GM23338 (cell line): Measurements from ENCODE around the gene GALNT13. TPM values are rescaled to one million over a fixed set of nuclear protein-coding genes. Genes with fewer than 3 reads are reported as not detected.

Experiments
- ATAC-seq: fragments of 200-7000 bp; cut with Tn5 transposase; 3 replicates; pipeline ENCODE4 v1.9.1; 2020
- DNase-seq: peaks from one replicate; pipeline ENCODE4 v3.0.0-alpha.2; 2015; ENCODE audit warnings: low spot score
- H2AFZ ChIP-seq: fragments of 200-600 bp; sonication (generic); 2 replicates; pipeline ENCODE4 v1.8.0; 2016; ENCODE audit warnings: antibody characterized with exemption, mild to moderate bottlenecking, moderate library complexity
- H3F3A ChIP-seq: fragments of 200-600 bp; sonication (generic); replicated peaks from 2 replicates; pipeline ENCODE4 v1.8.0; 2017; ENCODE audit warnings: antibody characterized with exemption, mixed run types, low read depth
- H3K27ac ChIP-seq: fragments of 200-600 bp; sonication (generic); 2 replicates; pipeline ENCODE4 v1.6.1; 2016; ENCODE audit warnings: low read depth
- H3K27me3 ChIP-seq: fragments of 200-600 bp; sonication (generic); 2 replicates; pipeline ENCODE4 v1.8.0; 2016; ENCODE audit warnings: mild to moderate bottlenecking, mixed run types, moderate library complexity; ENCODE audit not compliant: insufficient read depth
- H3K36me3 ChIP-seq: fragments of 200-600 bp; sonication (generic); 2 replicates; pipeline ENCODE4 v1.8.0; 2016; ENCODE audit warnings: mild to moderate bottlenecking; ENCODE audit not compliant: insufficient read depth
- H3K4me1 ChIP-seq: fragments of 200-600 bp; sonication (generic); 2 replicates; pipeline ENCODE4 v1.8.0; 2016; ENCODE audit warnings: mild to moderate bottlenecking, moderate library complexity; ENCODE audit not compliant: insufficient read depth
- H3K4me2 ChIP-seq: fragments of 200-600 bp; sonication (generic); 2 replicates; pipeline ENCODE4 v1.7.1; 2017; ENCODE audit warnings: mixed run types
- H3K4me3 ChIP-seq: fragments of 200-600 bp; sonication (generic); 2 replicates; pipeline ENCODE4 v1.6.1; 2016; ENCODE audit warnings: mixed run types
- H3K79me2 ChIP-seq: fragments of 200-600 bp; sonication (generic); replicated peaks from 2 replicates; pipeline ENCODE4 v1.8.0; 2017; ENCODE audit warnings: mild to moderate bottlenecking; ENCODE audit not compliant: insufficient read depth
- H3K9me2 ChIP-seq: fragments of 200-600 bp; sonication (generic); 2 replicates; pipeline ENCODE4 v1.8.0; 2017; ENCODE audit not compliant: insufficient read depth
- H4K20me1 ChIP-seq: fragments of 200-600 bp; sonication (generic); replicated peaks from 2 replicates; pipeline ENCODE4 v1.8.0; 2017; ENCODE audit warnings: mild to moderate bottlenecking; ENCODE audit not compliant: insufficient read depth
- H3K27ac Mint-ChIP-seq: 2 replicates; pipeline ENCODE4 v1.8.0; 2020; ENCODE audit warnings: inconsistent platforms, mild to moderate bottlenecking, moderate library complexity, mixed read lengths
- H3K27me3 Mint-ChIP-seq: 3 replicates; pipeline ENCODE4 v1.8.0; 2022; ENCODE audit warnings: low read depth, mild to moderate bottlenecking, moderate library complexity, mixed read lengths, inconsistent platforms; ENCODE audit not compliant: insufficient read depth, poor library complexity
- H3K36me3 Mint-ChIP-seq: 3 replicates; pipeline ENCODE4 v1.8.0; 2021; ENCODE audit warnings: low read depth, mild to moderate bottlenecking, inconsistent platforms, moderate library complexity, mixed read lengths
- H3K4me1 Mint-ChIP-seq: 3 replicates; pipeline ENCODE4 v1.8.0; 2020; ENCODE audit warnings: mild to moderate bottlenecking, inconsistent platforms, mixed read lengths
- H3K4me3 Mint-ChIP-seq: 3 replicates; pipeline ENCODE4 v1.8.0; 2021; ENCODE audit warnings: moderate library complexity, mild to moderate bottlenecking, inconsistent platforms, mixed read lengths
- H3K9me3 Mint-ChIP-seq: 3 replicates; pipeline ENCODE4 v1.8.0; 2020; ENCODE audit warnings: moderate library complexity, mild to moderate bottlenecking, inconsistent platforms, mixed read lengths
- CREB1 ChIP-seq: fragments of 250-450 bp; sonication (Bioruptor Pico); IDR thresholded peaks from 2 replicates; pipeline ENCODE4 v1.5.0; 2020; ENCODE audit warnings: low read depth, mild to moderate bottlenecking, moderate library complexity
- EZH2 ChIP-seq: fragments of 200-600 bp; sonication (generic); IDR thresholded peaks from one replicate; pipeline ENCODE4 v1.8.0; 2017; ENCODE audit warnings: antibody characterized with exemption, mild to moderate bottlenecking, low read depth; ENCODE audit not compliant: unreplicated experiment
- EZH2phosphoT487 ChIP-seq: fragments of 200-600 bp; sonication (generic); IDR thresholded peaks from one replicate; pipeline ENCODE4 v1.8.1; 2018; ENCODE audit warnings: antibody characterized with exemption; ENCODE audit not compliant: unreplicated experiment
- JUNB ChIP-seq: IDR thresholded peaks from one replicate; pipeline ENCODE4 v1.6.1; 2016; ENCODE audit warnings: antibody characterized with exemption; ENCODE audit not compliant: unreplicated experiment
- NANOG ChIP-seq: IDR thresholded peaks from 2 replicates; pipeline ENCODE4 v1.6.1; 2016; ENCODE audit warnings: antibody characterized with exemption, borderline replicate concordance
- POLR2AphosphoS5 ChIP-seq: IDR thresholded peaks from 2 replicates; pipeline ENCODE4 v1.6.1; 2016; ENCODE audit warnings: antibody characterized with exemption, low read depth
- STAT1 ChIP-seq: IDR thresholded peaks from one replicate; pipeline ENCODE4 v1.6.1; 2016; ENCODE audit warnings: antibody characterized with exemption; ENCODE audit not compliant: unreplicated experiment
- ZNF114 ChIP-seq: fragments of 250-450 bp; sonication (Bioruptor Pico); IDR thresholded peaks from 2 replicates; pipeline ENCODE4 v1.5.0; 2020; ENCODE audit warnings: mild to moderate bottlenecking, moderate library complexity
- ZNF331 ChIP-seq: fragments of 250-450 bp; sonication (Bioruptor Pico); IDR thresholded peaks from 2 replicates; pipeline ENCODE4 v1.5.0; 2020; ENCODE audit warnings: low read depth, mild to moderate bottlenecking, moderate library complexity
- polyA plus RNA-seq: library from polyadenylated mRNA; unstranded; fragments of >200 nt; fragmentation: Nextera tagmentation; extraction: Ambion mirVana; gene quantifications from 2 replicates; pipeline ENCODE4 v1.2.1, GENCODE V29; 2016
- total RNA-seq: library from RNA; depleted of rRNA; stranded (reverse); fragments of >200 nt; shearing (Covaris generic); gene quantifications from 2 replicates; pipeline ENCODE4 v1.2.3, GENCODE V29; 2014
- TF ChIP-seq, protein P1 (sequence below): fragments of 250-450 bp; sonication (Bioruptor Pico); IDR thresholded peaks from 2 replicates; pipeline ENCODE4 v1.5.0; 2020; ENCODE audit warnings: mild to moderate bottlenecking, moderate library complexity
- TF ChIP-seq, protein P2 (sequence below): IDR thresholded peaks from 2 replicates; pipeline ENCODE4 v1.6.1; 2016; ENCODE audit warnings: antibody characterized with exemption
- TF ChIP-seq, protein P3 (sequence below): IDR thresholded peaks from one replicate; pipeline ENCODE4 v1.6.1; 2018; ENCODE audit warnings: antibody characterized with exemption; ENCODE audit not compliant: unreplicated experiment
- TF ChIP-seq, protein P4 (sequence below), 2 experiments: fragments of 200-600 bp in 1 of 2; sonication (generic) in 1 of 2; conservative IDR thresholded peaks; 2 replicates each; pipeline versions ENCODE4 v1.5.1 to v1.6.1; 2016 to 2017; ENCODE audit warnings: antibody characterized with exemption in 2 of 2, low read depth in 2 of 2, mild to moderate bottlenecking in 2 of 2, moderate library complexity in 1 of 2

The GALNT13 gene
- total and polyA plus RNA-seq, 2 experiments from 2014 or later, result 3.5 to 5.2 TPM

DNA sequence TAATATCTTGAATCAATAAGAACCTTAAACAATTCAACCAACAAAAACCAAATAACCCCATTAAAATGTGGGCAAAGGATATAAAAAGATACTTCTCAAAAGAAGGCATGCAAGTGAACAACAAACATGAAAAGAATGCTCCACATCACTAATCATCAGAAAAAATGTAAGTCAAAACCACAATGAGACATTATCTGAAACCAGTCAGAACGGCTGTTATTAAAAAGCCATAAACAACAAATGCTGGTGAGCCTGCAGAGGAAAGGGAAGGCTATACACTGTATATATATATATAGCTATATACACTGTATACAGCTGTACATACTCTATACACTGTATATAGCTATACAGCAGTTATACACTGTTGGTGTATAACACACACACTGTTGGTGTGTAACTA, 47.8 kb upstream of the GALNT13 start:
- DNase-seq (no peak), ATAC-seq (no peak)
- H3K36me3 ChIP-seq, result no peaks in the 10 kb centered on the region
- Mint-ChIP-seq H3K4me3 (no peak overlapping the region), H3K36me3 (peaks cover 19% of the 10 kb centered on the region), H3K9me3 (peaks cover 25% of the 10 kb centered on the region), H3K27ac (no peak overlapping the region), H3K4me1 (no peaks in the 10 kb centered on the region; the same call in 2 of the 3 replicates), H3K27me3 (no peaks in the 10 kb centered on the region)
- no peak overlapping the region for H3K4me3 ChIP-seq
- TF ChIP-seq, protein P1, sequence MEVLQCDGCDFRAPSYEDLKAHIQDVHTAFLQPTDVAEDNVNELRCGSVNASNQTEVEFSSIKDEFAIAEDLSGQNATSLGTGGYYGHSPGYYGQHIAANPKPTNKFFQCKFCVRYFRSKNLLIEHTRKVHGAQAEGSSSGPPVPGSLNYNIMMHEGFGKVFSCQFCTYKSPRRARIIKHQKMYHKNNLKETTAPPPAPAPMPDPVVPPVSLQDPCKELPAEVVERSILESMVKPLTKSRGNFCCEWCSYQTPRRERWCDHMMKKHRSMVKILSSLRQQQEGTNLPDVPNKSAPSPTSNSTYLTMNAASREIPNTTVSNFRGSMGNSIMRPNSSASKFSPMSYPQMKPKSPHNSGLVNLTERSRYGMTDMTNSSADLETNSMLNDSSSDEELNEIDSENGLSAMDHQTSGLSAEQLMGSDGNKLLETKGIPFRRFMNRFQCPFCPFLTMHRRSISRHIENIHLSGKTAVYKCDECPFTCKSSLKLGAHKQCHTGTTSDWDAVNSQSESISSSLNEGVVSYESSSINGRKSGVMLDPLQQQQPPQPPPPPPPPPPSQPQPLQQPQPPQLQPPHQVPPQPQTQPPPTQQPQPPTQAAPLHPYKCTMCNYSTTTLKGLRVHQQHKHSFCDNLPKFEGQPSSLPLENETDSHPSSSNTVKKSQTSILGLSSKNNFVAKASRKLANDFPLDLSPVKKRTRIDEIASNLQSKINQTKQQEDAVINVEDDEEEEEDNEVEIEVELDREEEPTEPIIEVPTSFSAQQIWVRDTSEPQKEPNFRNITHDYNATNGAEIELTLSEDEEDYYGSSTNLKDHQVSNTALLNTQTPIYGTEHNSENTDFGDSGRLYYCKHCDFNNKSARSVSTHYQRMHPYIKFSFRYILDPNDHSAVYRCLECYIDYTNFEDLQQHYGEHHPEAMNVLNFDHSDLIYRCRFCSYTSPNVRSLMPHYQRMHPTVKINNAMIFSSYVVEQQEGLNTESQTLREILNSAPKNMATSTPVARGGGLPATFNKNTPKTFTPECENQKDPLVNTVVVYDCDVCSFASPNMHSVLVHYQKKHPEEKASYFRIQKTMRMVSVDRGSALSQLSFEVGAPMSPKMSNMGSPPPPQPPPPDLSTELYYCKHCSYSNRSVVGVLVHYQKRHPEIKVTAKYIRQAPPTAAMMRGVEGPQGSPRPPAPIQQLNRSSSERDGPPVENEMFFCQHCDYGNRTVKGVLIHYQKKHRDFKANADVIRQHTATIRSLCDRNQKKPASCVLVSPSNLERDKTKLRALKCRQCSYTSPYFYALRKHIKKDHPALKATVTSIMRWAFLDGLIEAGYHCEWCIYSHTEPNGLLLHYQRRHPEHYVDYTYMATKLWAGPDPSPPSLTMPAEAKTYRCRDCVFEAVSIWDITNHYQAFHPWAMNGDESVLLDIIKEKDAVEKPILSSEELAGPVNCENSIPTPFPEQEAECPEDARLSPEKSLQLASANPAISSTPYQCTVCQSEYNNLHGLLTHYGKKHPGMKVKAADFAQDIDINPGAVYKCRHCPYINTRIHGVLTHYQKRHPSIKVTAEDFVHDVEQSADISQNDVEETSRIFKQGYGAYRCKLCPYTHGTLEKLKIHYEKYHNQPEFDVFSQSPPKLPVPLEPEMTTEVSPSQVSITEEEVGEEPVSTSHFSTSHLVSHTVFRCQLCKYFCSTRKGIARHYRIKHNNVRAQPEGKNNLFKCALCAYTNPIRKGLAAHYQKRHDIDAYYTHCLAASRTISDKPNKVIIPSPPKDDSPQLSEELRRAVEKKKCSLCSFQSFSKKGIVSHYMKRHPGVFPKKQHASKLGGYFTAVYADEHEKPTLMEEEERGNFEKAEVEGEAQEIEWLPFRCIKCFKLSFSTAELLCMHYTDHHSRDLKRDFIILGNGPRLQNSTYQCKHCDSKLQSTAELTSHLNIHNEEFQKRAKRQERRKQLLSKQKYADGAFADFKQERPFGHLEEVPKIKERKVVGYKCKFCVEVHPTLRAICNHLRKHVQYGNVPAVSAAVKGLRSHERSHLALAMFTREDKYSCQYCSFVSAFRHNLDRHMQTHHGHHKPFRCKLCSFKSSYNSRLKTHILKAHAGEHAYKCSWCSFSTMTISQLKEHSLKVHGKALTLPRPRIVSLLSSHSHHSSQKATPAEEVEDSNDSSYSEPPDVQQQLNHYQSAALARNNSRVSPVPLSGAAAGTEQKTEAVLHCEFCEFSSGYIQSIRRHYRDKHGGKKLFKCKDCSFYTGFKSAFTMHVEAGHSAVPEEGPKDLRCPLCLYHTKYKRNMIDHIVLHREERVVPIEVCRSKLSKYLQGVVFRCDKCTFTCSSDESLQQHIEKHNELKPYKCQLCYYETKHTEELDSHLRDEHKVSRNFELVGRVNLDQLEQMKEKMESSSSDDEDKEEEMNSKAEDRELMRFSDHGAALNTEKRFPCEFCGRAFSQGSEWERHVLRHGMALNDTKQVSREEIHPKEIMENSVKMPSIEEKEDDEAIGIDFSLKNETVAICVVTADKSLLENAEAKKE (CRISPR knock-in tag), result no peak
- TF ChIP-seq CREB1, result no peak
- TF ChIP-seq, protein P2, sequence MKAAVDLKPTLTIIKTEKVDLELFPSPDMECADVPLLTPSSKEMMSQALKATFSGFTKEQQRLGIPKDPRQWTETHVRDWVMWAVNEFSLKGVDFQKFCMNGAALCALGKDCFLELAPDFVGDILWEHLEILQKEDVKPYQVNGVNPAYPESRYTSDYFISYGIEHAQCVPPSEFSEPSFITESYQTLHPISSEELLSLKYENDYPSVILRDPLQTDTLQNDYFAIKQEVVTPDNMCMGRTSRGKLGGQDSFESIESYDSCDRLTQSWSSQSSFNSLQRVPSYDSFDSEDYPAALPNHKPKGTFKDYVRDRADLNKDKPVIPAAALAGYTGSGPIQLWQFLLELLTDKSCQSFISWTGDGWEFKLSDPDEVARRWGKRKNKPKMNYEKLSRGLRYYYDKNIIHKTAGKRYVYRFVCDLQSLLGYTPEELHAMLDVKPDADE, result no peak
- TF ChIP-seq EZH2phosphoT487, result no peak
- TF ChIP-seq ZNF331 (CRISPR knock-in tag), result no peak
- TF ChIP-seq ZNF114 (CRISPR knock-in tag), result no peak
- TF ChIP-seq, protein P3, sequence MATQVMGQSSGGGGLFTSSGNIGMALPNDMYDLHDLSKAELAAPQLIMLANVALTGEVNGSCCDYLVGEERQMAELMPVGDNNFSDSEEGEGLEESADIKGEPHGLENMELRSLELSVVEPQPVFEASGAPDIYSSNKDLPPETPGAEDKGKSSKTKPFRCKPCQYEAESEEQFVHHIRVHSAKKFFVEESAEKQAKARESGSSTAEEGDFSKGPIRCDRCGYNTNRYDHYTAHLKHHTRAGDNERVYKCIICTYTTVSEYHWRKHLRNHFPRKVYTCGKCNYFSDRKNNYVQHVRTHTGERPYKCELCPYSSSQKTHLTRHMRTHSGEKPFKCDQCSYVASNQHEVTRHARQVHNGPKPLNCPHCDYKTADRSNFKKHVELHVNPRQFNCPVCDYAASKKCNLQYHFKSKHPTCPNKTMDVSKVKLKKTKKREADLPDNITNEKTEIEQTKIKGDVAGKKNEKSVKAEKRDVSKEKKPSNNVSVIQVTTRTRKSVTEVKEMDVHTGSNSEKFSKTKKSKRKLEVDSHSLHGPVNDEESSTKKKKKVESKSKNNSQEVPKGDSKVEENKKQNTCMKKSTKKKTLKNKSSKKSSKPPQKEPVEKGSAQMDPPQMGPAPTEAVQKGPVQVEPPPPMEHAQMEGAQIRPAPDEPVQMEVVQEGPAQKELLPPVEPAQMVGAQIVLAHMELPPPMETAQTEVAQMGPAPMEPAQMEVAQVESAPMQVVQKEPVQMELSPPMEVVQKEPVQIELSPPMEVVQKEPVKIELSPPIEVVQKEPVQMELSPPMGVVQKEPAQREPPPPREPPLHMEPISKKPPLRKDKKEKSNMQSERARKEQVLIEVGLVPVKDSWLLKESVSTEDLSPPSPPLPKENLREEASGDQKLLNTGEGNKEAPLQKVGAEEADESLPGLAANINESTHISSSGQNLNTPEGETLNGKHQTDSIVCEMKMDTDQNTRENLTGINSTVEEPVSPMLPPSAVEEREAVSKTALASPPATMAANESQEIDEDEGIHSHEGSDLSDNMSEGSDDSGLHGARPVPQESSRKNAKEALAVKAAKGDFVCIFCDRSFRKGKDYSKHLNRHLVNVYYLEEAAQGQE, result no peak
- TF ChIP-seq NANOG, result no peak
- TF ChIP-seq POLR2AphosphoS5, result no peak
- TF ChIP-seq, protein P4, sequence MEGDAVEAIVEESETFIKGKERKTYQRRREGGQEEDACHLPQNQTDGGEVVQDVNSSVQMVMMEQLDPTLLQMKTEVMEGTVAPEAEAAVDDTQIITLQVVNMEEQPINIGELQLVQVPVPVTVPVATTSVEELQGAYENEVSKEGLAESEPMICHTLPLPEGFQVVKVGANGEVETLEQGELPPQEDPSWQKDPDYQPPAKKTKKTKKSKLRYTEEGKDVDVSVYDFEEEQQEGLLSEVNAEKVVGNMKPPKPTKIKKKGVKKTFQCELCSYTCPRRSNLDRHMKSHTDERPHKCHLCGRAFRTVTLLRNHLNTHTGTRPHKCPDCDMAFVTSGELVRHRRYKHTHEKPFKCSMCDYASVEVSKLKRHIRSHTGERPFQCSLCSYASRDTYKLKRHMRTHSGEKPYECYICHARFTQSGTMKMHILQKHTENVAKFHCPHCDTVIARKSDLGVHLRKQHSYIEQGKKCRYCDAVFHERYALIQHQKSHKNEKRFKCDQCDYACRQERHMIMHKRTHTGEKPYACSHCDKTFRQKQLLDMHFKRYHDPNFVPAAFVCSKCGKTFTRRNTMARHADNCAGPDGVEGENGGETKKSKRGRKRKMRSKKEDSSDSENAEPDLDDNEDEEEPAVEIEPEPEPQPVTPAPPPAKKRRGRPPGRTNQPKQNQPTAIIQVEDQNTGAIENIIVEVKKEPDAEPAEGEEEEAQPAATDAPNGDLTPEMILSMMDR (conservative IDR thresholded peaks at IDR 0.05; ENCODE audit: low read depth in 2 of 2), result no peak
- no peak for TF ChIP-seq STAT1
- TF ChIP-seq EZH2, result no peak
- no peak for TF ChIP-seq JUNB
- no peaks in the 10 kb centered on the region for H3F3A ChIP-seq
- no peaks in the 10 kb centered on the region for H3K79me2 ChIP-seq
- H3K4me2 ChIP-seq, result no peak overlapping the region
- H3K27me3 ChIP-seq, result no peaks in the 10 kb centered on the region
- H3K27ac ChIP-seq, result no peak overlapping the region
- no peaks in the 10 kb centered on the region for H4K20me1 ChIP-seq
- H3K4me1 ChIP-seq, result no peaks in the 10 kb centered on the region
- H2AFZ ChIP-seq, result no peak overlapping the region
- H3K9me2 ChIP-seq, result no peaks in the 10 kb centered on the region
